SK-N-SH treated with all-trans-retinoic acid at 6 μM for 48 hours (cell line): ENCODE data around the gene GNA12.

Experiments
- CREB5 ChIP-seq: fragments of 250-450 bp; sonication (Bioruptor Pico); IDR thresholded peaks from 2 replicates; pipeline ENCODE4 v1.5.1; 2020; ENCODE audit warnings: low read depth, mild to moderate bottlenecking, moderate library complexity
- GLIS3 ChIP-seq: fragments of 250-450 bp; sonication (Bioruptor Pico); IDR thresholded peaks from 2 replicates; pipeline ENCODE4 v1.5.0; 2020; ENCODE audit warnings: mild to moderate bottlenecking, moderate library complexity
- PATZ1 ChIP-seq: fragments of 250-450 bp; sonication (Bioruptor Pico); IDR thresholded peaks from 2 replicates; pipeline ENCODE4 v1.8.0; 2020; ENCODE audit warnings: mild to moderate bottlenecking, moderate library complexity, borderline replicate concordance
- PPARA ChIP-seq: fragments of 250-450 bp; sonication (Bioruptor Pico); IDR thresholded peaks from 2 replicates; pipeline ENCODE4 v1.5.0; 2020; ENCODE audit warnings: mild to moderate bottlenecking, borderline replicate concordance
- RARB ChIP-seq: fragments of 250-450 bp; sonication (Bioruptor Pico); IDR thresholded peaks from 2 replicates; pipeline ENCODE4 v1.8.0; 2021; ENCODE audit warnings: mild to moderate bottlenecking, moderate library complexity
- SNAI2 ChIP-seq: fragments of 250-450 bp; sonication (Bioruptor Pico); IDR thresholded peaks from 2 replicates; pipeline ENCODE4 v1.5.0; 2020; ENCODE audit warnings: mild to moderate bottlenecking, moderate library complexity
- TCF4 ChIP-seq: fragments of 250-450 bp; sonication (Bioruptor Pico); IDR thresholded peaks from 2 replicates; pipeline ENCODE4 v1.8.0; 2021; ENCODE audit warnings: mild to moderate bottlenecking, moderate library complexity, borderline replicate concordance
- TSHZ2 ChIP-seq: fragments of 250-450 bp; sonication (Bioruptor Pico); IDR thresholded peaks from 2 replicates; pipeline ENCODE4 v1.5.0; 2020; ENCODE audit warnings: mild to moderate bottlenecking, moderate library complexity
- ZFP3 ChIP-seq: fragments of 250-450 bp; sonication (Bioruptor Pico); IDR thresholded peaks from 2 replicates; pipeline ENCODE4 v1.5.0; 2020; ENCODE audit warnings: mild to moderate bottlenecking, moderate library complexity
- ZFP30 ChIP-seq: fragments of 450-650 bp; formaldehyde crosslinking; IDR thresholded peaks from 2 replicates; pipeline ENCODE4 v1.5.0; 2022; ENCODE audit warnings: mild to moderate bottlenecking, moderate library complexity
- ZNF70 ChIP-seq: fragments of 450-650 bp; formaldehyde crosslinking; IDR thresholded peaks from 2 replicates; pipeline ENCODE4 v1.5.0; 2020; ENCODE audit warnings: mild to moderate bottlenecking, moderate library complexity
- ZNF8 ChIP-seq: fragments of 450-650 bp; formaldehyde crosslinking; IDR thresholded peaks from 2 replicates; pipeline ENCODE4 v1.5.0; 2020; ENCODE audit warnings: mild to moderate bottlenecking, moderate library complexity

- TF ChIP-seq ZFP30 (CRISPR knock-in tag) (no peak), PPARA (CRISPR knock-in tag) (no peak), RARB (no peak), PATZ1 (CRISPR knock-in tag) (no peak), TSHZ2 (CRISPR knock-in tag) (no peak), SNAI2 (CRISPR knock-in tag) (no peak), ZNF8 (no peak), TCF4 (CRISPR knock-in tag) (no peak), ZNF70 (no peak), ZFP3 (CRISPR knock-in tag) (no peak), GLIS3 (CRISPR knock-in tag) (no peak), CREB5 (CRISPR knock-in tag) (no peak)
Observed at GRCh38 chr7:2710901-2711551, 133.1 kb downstream of the GNA12 start.
